SU-DHL-6 (cell line): Measurements from ENCODE around the gene TMEM95.

ENCODE experiments used
- EZH2phosphoT487 ChIP-seq: fragments of 200-600 bp; sonication (generic), shearing (Covaris generic); conservative IDR thresholded peaks from 2 replicates; pipeline ENCODE4 v1.6.1; 2018; ENCODE audit warnings: mild to moderate bottlenecking, antibody characterized with exemption, low read length, moderate library complexity, mixed read lengths
- TF ChIP-seq, protein P1 (sequence below): fragments of 200-600 bp; sonication (generic); IDR thresholded peaks from one replicate; pipeline ENCODE4 v1.5.1; 2017; ENCODE audit warnings: antibody characterized with exemption, mild to moderate bottlenecking, low read length, moderate library complexity; ENCODE audit not compliant: insufficient read depth, poor library complexity, severe bottlenecking

DNA sequence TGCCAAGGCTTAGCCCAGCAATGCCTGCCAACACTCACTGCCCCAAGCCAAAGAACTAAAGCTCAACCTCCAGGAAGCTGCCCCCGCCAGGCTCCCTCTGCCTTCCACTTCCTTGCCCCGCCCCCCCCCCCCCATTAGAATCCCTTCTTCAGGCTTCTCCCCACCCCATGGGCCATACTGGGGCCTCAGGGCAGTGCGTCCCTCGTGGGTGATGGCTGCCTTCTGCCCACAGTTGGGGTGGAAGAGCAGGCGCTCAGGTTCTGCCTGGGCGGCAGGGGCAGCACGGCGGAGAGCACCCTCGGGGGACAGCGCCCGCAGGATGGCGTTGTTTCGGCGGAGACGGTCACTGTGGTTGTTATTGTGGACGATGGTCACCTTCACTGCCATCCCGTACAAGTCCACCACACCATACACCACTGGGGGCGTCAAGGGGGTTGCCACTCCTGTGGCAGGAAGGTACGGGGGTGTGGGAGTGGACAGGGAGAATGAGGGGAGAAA lies 29.9 kb upstream of the TMEM95 start:
- TF ChIP-seq, protein P1, sequence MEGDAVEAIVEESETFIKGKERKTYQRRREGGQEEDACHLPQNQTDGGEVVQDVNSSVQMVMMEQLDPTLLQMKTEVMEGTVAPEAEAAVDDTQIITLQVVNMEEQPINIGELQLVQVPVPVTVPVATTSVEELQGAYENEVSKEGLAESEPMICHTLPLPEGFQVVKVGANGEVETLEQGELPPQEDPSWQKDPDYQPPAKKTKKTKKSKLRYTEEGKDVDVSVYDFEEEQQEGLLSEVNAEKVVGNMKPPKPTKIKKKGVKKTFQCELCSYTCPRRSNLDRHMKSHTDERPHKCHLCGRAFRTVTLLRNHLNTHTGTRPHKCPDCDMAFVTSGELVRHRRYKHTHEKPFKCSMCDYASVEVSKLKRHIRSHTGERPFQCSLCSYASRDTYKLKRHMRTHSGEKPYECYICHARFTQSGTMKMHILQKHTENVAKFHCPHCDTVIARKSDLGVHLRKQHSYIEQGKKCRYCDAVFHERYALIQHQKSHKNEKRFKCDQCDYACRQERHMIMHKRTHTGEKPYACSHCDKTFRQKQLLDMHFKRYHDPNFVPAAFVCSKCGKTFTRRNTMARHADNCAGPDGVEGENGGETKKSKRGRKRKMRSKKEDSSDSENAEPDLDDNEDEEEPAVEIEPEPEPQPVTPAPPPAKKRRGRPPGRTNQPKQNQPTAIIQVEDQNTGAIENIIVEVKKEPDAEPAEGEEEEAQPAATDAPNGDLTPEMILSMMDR, result no peak
- TF ChIP-seq EZH2phosphoT487, result no peak
